AG09319 (cell line): Measurements from ENCODE around the gene QTRT2.
A peak's percentile ranks its signal among the peaks of the same experiment; 100 is the strongest.

Experiments used
- DNase-seq: peaks from one replicate; pipeline ENCODE4 v3.0.0-alpha.2; 2010; ENCODE audit warnings: low read depth; ENCODE audit errors: extremely low read depth
- CTCF ChIP-seq: IDR thresholded peaks from 2 replicates; pipeline ENCODE4 v1.5.1; 2011; ENCODE audit warnings: low read depth, mild to moderate bottlenecking, inconsistent platforms, low read length, moderate library complexity

The QTRT2 gene

GRCh38 chr3:114056130-114057010, at the start of gene QTRT2, which contains the start of gene CCDC191:
TSS of gene QTRT2 (plus strand) at chr3:114056737. CDS start at chr3:114065258, 8,521 bp downstream.
TSS of gene CCDC191 (minus strand) at chr3:114056526. CDS start at chr3:114056466, 60 bp downstream.
- TF ChIP-seq CTCF, result no peak
- DNase-seq, result peak; percentile 99

- no peak for TF ChIP-seq CTCF
- no peak for DNase-seq
These were observed 45.3 kb upstream of the QTRT2 start for GRCh38 chr3:114011059-114011797.

- TF ChIP-seq CTCF, result no peak
- DNase-seq, result no peak
These were observed 42.3 kb upstream of the QTRT2 start for GRCh38 chr3:114014211-114014610.

GRCh38 chr3:114019486-114019885, 37.1 kb upstream of the QTRT2 start:
- TF ChIP-seq CTCF, result no peak
- no peak for DNase-seq

GRCh38 chr3:114020907-114021306, 35.6 kb upstream of the QTRT2 start:
- no peak for TF ChIP-seq CTCF
- DNase-seq, result no peak

- DNase-seq, result no peak
These were observed 34.3 kb upstream of the QTRT2 start for GRCh38 chr3:114022145-114022802.

More at GRCh38 chr3:114022145-114022802, 34.3 kb upstream of the QTRT2 start:
- TF ChIP-seq CTCF, result no peak
